NCI-H1092 (cell line): ENCODE measurements around the gene RALGPS2.
A peak's percentile ranks its signal among the peaks of the same experiment; 100 is the strongest.

ENCODE experiments used
- DNase-seq: peaks from one replicate; lab custom pipeline; 2025; lab: John Stamatoyannopoulos, UW

RALGPS2 gene, protein sequence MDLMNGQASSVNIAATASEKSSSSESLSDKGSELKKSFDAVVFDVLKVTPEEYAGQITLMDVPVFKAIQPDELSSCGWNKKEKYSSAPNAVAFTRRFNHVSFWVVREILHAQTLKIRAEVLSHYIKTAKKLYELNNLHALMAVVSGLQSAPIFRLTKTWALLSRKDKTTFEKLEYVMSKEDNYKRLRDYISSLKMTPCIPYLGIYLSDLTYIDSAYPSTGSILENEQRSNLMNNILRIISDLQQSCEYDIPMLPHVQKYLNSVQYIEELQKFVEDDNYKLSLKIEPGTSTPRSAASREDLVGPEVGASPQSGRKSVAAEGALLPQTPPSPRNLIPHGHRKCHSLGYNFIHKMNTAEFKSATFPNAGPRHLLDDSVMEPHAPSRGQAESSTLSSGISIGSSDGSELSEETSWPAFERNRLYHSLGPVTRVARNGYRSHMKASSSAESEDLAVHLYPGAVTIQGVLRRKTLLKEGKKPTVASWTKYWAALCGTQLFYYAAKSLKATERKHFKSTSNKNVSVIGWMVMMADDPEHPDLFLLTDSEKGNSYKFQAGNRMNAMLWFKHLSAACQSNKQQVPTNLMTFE

DNA sequence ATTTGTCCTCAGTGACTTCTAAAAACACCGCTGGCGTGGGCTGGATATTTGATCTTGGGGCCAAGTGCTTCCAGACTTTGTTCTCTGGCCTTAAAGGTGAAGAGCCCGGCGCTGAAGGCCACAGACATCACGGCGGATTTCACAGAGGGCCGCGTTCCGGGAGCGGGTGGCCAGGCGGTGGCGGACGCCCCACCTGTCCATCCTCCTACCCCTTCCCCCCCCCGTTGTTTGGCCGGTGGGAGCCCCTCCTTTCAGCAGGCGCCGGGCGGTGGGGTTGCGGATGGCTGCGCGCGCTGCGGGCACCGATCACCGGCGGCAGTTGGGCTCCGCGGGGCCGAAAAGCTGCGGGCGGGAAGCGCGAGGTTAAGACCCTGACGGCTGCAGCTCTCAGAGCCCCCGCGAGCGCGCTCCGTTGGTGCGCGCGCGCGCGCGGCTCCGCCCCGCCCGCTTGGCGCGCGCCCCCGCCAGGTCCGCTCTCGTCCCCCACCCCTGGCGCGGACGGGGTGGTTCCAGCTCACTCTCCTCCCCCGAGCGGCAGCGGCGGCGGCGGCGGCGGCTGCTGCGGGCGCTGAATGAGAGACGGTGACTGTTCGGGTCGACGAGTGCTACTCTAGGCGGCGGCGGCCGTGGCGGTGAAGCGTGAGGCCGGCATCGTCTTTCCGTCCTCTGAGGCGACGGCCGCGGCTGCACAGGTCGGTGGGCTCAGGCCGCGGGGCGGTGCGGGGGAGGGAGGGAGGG, at the start of gene RALGPS2:
Gene RALGPS2, plus strand, starts transcription at position 517 of the 738 bp plus-strand sequence. CDS start 51,521 bp downstream, outside the sequence.
- DNase-seq, result peak; percentile 57

DNA sequence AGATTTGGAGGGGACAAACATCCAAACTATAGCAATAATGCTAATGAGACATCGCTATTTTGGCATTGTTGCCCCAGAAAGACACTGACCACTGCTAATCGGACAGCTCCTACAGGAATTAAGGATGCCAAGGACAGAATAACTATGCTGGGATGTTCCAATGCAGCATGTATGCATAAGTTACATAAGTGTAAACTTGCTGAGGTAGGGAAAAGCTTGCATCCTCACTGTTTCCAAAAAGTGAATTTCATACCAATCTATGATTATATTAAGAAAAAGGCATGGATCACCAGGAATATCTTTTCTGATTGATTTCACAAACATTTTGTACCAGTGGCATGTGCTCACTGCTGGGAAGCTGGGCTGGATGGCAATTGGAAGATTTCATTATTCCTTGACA, 45.8 kb upstream of the RALGPS2 start:
- DNase-seq, result no peak

DNA sequence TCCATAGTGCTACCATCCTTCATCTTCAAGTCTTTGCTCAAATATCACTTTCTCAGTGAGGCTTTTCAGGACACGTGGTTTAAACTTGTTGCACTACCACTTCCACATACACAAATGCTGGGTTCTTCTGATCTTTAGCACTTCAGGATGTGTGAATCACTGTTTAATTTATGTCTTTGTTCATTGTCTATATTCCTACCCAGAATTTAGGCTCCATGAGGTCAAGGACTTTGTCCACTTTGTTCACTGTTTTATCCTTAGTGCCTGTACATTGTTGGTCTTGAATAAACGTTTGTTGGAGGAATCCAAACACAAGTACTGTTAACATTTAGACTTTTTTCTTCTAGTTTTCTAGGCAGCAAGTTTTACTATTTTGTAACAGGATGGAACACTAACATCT, 42.6 kb upstream of the RALGPS2 start:
- DNase-seq, result no peak

DNA sequence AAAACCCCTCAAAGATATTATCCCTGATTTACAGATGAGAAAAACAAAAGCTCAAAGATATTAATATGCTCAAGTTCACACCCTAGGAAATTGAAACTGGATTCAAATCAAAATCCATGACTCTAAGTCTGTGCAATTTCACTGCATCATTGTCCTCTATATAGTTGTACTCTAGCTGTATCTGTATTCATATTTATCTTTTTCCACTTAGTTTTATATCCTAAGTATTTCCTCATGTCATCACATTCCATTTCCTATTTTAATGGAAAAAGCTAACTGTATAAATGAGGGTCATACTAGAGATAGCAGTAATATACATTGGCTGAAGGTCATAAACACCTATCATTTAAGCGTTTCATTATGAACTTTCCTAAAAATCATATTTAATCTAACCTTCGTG, 42.2 kb upstream of the RALGPS2 start:
- DNase-seq, result no peak

DNA sequence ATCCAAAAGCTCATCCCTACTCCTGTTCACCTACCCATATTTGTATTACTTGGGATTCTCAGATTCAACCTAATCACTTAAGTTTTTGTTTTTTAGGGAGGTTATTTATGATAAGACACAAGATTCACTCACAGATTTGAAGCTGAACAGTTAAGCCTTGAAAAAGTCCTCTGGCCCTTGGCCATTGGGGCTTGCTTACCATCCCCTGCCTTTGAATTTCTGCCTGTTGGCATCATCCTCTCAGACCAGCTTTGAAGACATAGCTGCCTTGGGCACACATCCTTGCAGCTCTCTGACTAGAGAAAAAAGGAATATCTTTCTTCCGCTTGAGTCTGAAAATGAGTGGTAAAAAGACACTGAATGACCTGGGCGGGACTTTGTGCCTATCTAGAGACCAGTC, 41.8 kb upstream of the RALGPS2 start:
- no peak for DNase-seq

DNA sequence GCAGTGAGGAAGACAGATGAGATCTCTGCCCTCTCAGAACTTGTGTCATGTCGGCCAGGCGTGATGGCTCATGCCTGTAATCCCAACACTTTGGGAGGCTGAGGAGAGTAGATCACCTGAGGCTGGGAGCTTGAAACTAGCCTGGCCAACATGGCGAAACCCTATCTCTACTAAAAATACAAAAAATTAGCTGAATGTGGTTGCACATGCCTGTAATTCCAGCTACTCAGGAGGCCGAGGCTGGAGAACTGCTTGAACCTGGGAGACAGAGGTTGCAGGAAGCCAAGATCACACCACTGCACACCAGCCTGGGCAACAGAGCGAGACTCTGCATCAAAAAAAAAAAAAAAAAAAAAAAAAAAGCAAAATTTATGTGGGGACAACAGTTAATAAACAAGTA, 40.9 kb upstream of the RALGPS2 start:
- no peak for DNase-seq

DNA sequence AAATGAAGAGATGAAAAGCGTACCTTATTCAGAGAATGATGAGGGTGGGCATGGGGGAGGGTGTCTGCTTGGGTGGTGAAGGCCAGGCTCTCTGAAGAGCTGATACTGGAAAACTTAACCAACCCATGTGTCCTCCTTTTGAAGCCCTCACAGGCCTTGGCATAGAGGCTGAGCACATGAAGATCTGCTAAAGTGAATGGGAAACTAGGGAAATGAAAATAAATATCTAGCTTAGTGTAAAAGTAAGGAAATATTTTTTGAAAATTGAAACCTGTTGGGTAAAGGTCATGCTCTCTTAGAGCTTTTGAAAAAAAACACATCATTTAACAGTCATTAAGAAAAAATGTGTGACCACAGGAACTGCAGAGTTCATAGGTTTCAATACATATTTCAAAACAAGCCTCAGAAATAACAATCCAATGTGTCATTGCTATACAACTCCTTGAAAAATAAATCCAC, 40.5 kb upstream of the RALGPS2 start:
- DNase-seq, result no peak

DNA sequence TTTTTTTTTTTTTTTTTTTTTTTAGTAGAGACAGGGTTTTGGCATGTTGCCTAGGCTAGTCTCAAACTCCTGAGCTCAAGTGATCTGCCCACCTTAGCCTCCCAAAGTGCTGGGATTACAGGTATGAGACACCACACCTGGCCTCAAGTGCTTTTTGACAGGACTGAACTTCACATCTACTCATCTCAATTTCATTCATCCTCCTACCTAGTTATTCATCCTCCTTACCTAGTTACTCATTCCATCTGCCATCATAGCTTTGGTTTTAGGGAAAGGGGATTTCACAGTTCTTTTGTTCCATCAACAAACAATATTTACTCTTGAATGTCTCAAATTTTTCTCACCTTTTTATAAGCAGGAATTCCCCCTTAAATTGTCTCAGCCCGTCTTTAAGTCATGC, 38.6 kb upstream of the RALGPS2 start:
- no peak for DNase-seq

DNA sequence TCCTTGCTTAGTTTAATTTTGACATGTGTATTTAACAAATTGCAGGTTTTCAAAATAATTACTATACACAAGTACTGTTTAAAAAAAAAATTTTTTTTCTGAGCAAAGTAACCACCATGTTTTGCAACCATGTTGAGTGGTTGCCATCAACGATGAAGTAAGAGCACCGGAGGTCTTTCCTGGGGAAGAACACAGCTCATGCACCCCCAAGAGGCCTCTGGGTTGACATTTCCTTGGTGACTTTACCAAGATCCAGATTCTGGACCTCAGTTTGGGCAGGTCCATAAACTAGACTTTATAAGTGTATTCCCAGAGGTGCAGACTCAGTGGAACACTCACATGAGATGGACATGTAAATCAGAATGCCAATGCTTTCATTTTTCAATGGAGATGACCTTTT, 36.8 kb upstream of the RALGPS2 start:
- no peak for DNase-seq

DNA sequence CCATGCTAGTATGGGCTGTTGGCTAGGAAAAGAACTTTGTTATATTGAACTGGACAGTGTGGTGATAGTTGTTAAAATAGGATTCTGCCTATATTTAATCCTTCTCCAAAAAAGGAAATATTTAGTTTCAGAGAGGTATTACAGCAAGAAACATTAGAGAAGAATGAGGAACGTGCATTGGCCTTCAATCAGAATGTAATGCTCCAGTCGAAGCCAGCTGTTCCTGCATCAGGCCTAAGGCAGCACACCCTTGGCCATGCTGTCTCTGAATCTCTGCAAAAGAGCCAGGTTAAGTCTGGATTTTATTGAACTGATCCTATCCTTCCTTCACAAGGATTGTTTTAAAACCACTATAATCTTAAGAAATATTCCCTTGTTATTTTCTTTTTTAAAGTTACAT, 35.3 kb upstream of the RALGPS2 start:
- no peak for DNase-seq

DNA sequence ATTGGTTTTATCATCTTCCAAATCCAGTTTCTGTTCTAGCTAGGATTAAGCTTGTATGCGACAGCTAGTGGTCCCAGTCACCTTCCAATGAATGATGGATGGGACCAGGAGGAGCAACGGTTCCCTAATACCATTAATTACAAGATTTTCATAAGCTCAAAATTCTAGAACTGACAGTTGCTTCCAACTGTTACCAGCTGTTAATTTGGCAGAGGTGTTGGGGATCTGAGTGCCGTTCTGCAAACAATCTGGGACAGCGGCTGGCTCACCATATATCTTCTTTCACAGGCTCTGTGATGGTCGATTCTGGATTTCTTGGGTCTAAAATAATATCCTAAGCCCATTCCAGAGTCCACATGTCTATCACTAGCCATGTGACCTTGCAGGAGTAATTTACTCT, 34.5 kb upstream of the RALGPS2 start:
- no peak for DNase-seq

DNA sequence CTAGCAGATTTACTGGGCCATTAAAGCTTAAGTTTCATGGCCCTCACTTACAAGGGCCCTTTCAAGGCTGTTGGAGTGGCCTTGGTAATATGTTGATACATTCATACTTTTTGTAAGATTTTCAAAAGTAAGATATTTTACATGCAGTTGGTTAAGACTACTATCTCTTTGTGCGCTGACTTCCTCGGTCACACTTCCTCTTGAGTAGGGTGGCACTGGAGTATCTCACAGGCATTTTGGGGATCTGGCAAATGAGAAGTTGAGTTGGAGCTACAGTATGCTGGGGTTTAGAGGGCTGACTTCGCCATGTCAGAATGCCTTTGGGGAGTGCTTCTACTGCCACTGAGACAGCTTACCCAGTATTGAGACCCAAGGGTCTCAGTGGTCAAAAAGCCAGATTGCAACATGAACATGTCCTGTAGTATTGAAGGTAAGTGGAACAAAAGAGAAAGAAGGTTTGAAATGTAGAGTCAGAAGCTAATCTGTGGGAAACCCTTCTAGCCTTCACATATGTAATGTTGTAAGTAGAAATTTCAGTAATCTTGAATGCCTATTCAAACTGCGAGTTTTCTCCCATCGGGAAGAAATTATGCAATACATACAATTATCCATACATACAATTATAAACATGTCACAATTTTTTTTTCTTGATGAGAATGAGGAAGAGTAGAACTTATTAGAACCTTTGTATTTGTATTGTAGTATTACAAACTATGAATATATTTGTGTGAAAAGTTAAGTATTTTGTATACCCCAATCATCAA, 32.3 kb upstream of the RALGPS2 start:
- DNase-seq, result no peak

DNA sequence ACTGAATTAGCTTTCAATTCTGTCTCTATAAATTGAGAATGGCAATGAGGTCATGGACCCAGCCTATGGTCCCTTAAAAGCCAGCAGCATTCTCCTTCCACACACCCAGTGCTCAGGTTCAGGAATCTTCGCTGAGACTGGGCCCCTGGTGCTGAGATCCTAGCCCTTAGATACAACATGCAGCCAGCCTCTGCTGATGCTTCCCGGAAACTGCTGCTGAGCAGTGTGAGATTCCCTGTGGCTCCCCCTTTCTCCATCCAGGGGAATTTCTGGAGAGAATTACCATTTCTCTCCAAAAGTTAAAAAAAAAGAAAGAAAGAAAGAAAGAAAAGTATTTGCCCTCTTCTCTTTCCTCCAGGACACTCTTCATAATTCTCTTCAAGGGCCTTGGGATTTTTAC, 31.7 kb upstream of the RALGPS2 start:
- no peak for DNase-seq

DNA sequence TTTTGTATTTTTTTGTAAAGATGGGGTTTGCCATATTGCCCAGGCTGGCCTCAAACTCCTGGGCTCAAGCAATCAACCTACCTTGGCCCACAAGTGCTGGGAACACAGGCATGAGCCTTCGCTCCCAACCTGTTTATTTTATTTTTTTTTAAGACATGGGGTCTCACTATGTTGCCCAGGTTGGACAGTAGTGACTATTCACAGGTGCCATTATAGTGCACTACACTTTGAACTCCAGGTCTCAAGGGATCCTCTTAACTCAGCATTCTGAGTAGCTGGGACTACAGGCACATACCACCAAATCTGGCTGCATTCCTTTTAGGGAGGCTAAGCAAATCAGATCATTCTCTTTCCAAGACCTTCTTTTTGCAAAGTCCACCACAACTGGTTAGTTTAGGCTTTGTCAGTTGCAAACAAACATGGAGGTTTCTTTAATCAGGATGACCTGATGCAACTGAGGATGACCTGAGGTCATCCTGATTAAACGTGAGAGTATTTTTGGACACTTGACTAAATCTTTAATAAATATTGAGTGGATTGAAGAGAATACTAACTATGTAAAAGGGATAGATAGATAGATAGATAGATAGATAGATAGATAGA, 30.0 kb upstream of the RALGPS2 start:
- no peak for DNase-seq

DNA sequence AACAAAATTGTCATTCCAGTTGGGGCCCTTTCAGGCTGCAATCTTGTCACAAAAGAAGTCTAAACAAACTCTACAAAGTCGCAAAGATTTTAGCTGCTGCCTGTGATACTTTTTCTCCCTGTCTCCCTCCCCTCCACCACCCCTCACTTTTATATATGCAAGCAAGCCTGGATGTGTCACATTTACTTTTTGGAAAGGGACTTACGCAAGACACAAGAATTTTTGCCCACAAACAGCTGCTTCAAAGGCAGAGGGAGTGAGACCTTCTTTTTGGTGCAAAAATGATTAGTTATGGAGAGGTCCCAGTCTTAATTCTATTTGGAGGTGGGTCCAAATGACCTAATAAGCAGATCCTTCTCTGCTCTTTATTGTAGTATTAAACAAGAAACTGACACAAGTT, 22.9 kb upstream of the RALGPS2 start:
- no peak for DNase-seq

DNA sequence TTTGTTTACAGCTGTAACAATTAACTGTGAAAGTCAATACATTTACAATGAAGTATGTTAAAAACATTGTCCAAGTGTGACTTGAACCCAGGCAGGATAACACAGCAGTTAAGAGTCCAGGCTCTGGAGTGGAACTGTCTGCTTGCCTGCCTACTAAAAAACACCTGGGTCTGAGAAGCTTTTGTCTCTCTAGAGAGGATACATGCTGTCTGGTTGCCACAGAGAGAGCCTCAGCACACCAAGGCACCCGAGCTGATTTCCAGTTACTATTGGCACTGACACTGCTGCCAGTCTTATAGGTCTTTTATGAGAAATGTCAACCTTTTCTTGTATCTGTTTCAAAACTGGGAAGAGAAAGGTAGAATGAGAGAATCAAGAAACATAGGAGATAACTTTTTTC, 20.2 kb upstream of the RALGPS2 start:
- DNase-seq, result no peak

DNA sequence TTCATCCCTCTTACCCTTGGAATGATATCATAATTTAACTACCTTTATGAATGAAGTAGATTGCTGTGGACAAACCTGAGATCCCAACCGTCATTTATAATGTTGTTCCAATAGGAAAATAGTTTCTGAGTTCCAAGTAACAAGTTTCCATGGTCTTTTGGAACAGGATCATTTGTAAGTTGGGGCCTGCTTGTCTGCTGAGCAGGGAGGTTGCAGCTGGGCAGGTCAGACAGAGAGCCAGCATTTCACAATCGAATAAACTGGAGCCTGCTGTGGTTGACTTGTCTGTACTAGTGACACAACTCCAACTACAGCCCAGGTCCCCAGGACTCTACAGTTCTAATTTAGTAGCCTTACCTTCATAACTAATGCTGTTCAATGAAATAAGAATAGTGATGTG, 18.6 kb upstream of the RALGPS2 start:
- no peak for DNase-seq

DNA sequence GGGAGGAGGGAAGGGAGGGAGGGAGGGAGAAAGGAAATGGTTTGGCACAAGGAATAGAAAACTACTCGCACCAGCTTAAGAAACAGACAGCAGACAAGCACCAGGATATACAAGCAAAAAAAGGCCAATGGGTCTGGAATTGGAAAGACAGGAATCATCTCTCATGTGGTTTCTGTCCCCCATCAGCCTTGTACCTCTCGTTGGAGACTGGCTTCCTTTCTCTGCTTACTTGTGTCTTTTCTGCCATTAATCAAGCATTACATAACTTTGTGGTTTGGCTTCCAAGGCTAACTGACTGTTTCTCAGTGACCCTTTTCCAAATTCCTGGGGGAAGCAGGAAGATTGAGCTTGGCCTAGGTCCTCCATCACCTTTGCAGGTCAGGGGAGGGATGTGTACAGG, 11.8 kb upstream of the RALGPS2 start:
- DNase-seq, result no peak

DNA sequence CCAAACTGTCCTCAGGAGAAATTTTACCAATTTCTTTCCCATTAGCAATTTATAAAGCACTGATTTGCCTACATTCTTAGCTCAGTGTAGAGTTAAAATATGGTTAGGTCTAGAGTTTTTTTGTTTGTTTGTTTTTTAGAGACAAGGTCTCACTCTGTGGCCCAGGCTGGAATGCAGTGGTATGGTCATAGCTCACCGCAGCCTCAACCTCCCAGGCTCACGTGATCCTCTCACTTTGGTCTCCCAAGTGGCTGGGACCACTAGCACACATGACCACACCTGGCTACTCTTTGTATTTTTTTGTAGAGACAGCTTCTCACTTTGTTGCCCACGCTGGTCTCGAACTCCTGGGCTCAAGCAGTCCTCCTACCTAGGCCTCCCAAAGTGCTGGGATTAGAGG, 10.6 kb upstream of the RALGPS2 start:
- no peak for DNase-seq

DNA sequence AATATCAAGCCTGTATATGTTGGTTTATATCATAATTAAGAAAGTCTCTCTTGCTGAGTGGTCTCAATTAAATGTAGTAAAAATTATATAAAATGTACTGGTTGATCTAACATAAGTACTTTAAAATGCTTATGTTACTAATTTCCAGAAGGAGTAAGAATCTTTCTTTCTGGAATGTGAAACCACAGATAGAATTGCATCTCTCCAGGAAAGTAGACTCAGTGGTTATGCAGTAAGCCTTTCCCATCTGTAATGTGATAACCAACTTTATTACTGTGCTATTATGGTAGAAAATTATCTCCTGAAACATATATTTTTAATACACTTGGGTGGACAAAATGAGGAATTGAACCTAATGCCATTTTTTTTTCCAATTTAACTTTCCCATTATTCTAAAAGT, 8.9 kb upstream of the RALGPS2 start:
- DNase-seq, result no peak

DNA sequence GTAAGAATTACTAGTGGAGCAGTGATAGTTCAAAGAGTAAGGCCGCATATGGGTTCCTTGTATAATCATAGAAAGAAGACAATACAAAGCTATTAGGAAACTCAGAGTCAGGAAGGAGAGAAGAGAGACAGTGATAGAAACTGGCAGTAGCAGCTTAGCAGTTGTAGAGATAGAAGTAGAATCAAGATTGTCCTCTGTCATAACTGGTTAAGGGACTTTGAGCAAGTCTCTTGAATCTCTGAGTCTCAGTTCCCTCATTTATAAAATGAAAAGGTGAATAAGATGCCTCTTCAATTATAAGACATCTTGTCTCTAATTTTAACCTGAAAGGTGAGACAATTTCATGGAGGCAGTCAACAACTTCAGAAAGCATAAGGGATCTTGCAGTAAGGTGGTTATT, 6.5 kb upstream of the RALGPS2 start:
- DNase-seq, result no peak

DNA sequence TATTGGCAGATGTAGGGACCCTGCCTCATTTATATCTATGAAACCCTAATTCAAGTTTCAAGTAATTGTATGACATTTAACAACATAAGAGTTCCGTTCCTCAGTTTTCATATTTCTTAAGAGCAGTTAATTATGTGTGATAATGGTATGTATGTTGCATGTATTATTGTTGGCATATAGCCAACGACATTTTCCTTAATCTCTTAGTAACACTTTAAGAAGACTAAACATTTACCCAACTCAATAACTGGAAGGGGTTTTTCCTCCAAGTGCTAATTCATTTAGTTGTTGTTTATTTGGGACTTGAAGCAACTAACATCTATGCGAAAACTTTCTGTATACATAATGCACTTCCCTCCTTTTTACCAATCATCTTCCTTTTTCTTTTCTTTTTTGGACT, 1.5 kb upstream of the RALGPS2 start:
- DNase-seq, result no peak
